ENCODE data around the gene SH3TC1.

GRCh38 chr4:8198906-8199593 lies at the start of gene SH3TC1:
- no peak for TF ChIP-seq CTCF (IDR thresholded peaks at IDR 0.05; ENCODE audit: insufficient read depth, low read length)
- TF ChIP-seq REST (IDR thresholded peaks at IDR 0.05; ENCODE audit: insufficient replicate concordance, low read depth): no peak
- TF ChIP-seq POLR2AphosphoS5 (IDR thresholded peaks at IDR 0.05; ENCODE audit: low read depth): peak; percentile 68
